HUES48 (cell line): ENCODE measurements around the gene ANO5.
"Not testable (repeated sequence)": the region's sequence is repeated elsewhere in the genome, so short reads cannot be mapped to it uniquely, and the experiment has no call there.

ENCODE experiments used
- H3K27ac ChIP-seq: one replicate; pipeline ENCODE4 v1.7.0; 2013; ENCODE audit warnings: low read depth, low read length, inconsistent platforms
- H3K27me3 ChIP-seq: 2 replicates; pipeline ENCODE4 v1.6.1; 2013; ENCODE audit warnings: mild to moderate bottlenecking, low read length; ENCODE audit not compliant: control insufficient read depth, insufficient read depth
- H3K36me3 ChIP-seq: 2 replicates; pipeline ENCODE4 v1.6.1; 2013; ENCODE audit warnings: low read length; ENCODE audit not compliant: control insufficient read depth, insufficient read depth
- H3K4me1 ChIP-seq: 2 replicates; pipeline ENCODE4 v1.6.1; 2013; ENCODE audit warnings: mild to moderate bottlenecking, low read length; ENCODE audit not compliant: control insufficient read depth, insufficient read depth
- H3K4me3 ChIP-seq: 2 replicates; pipeline ENCODE4 v1.5.1; 2013; ENCODE audit warnings: mild to moderate bottlenecking, low read depth, low read length
- H3K9ac ChIP-seq: 2 replicates; pipeline ENCODE4 v1.6.1; 2013; ENCODE audit warnings: mild to moderate bottlenecking, low read depth, low read length, moderate library complexity
- H3K9me3 ChIP-seq: 2 replicates; pipeline ENCODE4 v1.6.1; 2013; ENCODE audit warnings: low read length; ENCODE audit not compliant: control insufficient read depth, insufficient read depth

ANO5 gene

DNA sequence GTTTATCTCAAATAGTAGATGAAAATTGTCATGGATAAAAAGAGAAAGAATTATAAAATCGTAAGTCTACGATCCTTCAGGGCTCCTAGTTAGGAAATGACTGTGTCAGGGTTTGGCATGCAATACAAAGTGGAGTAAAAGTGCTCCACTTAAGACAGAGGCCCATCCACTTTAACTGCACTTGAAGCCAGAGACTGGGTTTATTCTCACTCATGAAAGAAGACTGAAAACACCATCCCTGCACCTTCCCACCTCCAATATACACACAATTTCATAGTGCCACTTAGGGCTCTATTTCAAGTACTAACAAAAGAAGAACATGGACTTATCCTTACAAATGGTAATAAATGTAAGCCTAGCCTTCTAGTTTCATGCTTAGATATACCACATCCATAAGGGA, 70.7 kb downstream of the ANO5 start:
- Histone ChIP-seq H3K27me3 (no peaks in the 10 kb centered on the region), H3K36me3 (no peaks in the 10 kb centered on the region), H3K4me1 (no peaks in the 10 kb centered on the region), H3K27ac (no peak overlapping the region), H3K9ac (no peak overlapping the region), H3K9me3 (no peaks in the 10 kb centered on the region), H3K4me3 (no peak overlapping the region)

DNA sequence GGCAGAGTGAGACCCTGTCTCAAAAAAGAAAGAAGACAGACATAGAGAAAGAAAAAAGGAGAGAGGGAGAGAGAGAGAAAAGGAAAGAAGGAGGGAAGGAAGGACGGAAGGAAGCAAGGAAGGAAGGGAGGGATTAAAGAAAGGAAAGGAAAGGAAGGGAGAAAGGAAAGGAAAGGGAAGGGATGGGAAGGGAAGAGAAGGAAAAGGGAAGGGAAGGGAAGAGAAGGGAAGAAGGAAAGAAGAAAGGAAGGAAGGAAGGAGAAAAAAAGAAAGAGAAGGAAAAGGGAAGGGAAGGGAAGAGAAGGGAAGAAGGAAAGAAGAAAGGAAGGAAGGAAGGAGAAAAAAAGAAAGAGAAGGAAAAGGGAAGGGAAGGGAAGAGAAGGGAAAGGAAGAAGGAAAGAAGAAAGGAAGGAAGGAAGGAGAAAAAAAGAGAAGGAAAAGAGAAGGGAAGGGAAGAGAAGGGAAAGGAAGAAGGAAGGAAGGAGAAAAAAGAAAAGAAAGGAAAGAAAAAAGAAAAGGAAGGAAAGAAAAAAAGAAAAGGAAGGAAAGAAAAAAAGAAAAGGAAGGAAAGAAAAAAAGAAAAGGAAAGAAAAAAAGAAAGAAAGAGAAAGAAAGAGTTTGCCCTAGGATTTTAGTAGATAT, 76.2 kb downstream of the ANO5 start:
- H3K27ac ChIP-seq, H3K36me3 ChIP-seq, H3K4me3 ChIP-seq, H3K9me3 ChIP-seq, H3K4me1 ChIP-seq, H3K27me3 ChIP-seq, H3K9ac ChIP-seq: not testable (repeated sequence)

DNA sequence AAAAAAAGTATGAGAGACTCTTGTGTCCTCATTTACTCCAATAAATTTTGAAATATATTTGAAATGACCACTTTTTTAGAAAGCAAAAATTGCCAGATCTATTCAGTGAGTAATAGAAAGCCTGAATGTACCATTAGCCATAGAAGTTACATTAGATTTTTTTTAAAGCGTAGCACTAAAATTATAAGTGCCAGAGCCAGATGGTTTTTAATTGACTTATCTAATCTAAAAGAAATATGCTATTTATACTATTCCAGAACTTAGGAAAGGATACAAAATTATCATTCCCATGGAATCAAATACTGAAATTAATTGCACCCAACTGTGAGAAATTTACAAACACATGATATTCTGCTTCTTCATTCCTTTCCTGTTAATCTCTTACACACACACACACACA, 80.9 kb downstream of the ANO5 start:
- Histone ChIP-seq H3K27me3 (no peaks in the 10 kb centered on the region), H3K9me3 (no peaks in the 10 kb centered on the region), H3K4me1 (no peaks in the 10 kb centered on the region), H3K9ac (no peak overlapping the region), H3K27ac (no peak overlapping the region), H3K36me3 (no peaks in the 10 kb centered on the region), H3K4me3 (no peak overlapping the region)

DNA sequence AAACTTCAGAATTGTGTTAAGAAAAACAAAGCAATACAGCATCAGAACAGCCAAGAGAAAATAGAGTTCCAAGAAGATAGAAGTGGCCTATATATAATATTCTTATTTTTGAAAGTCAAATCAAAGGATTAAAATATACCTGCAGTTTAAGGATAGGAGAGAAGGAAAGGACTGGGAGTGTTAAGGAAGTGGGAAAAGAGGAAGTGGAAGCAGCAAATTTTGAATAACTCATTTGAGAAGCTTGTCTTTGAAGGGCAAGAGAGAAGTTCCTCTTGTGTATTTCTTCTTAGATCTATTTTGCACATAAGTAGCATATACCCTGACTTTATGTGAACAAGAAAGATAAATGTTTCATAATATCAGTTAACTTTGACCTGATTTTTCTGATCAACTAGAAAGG, 82.7 kb downstream of the ANO5 start:
- Histone ChIP-seq H3K9ac (no peak overlapping the region), H3K36me3 (no peaks in the 10 kb centered on the region), H3K4me3 (no peak overlapping the region), H3K27me3 (no peaks in the 10 kb centered on the region), H3K9me3 (no peaks in the 10 kb centered on the region), H3K4me1 (no peaks in the 10 kb centered on the region), H3K27ac (no peak overlapping the region)

DNA sequence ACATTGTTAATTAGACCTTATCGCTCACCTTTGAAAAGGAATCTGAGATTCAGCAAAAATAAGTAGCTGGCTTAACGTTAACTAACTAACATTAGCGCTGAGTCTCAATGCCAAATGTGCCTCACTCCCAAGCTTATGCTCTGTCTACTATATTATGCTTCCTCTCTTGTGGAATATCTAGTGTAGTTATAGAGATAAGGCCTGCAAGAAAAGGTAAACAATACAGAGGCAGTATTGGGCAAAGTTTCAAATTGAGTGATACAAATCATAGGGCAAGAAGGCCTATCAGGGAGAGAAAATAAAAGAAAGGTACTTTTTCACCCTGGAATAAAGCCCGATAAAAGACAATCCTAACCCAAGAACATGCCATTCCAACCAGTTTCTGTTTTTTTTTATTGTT, 83.7 kb downstream of the ANO5 start:
- Histone ChIP-seq H3K27me3 (no peaks in the 10 kb centered on the region), H3K36me3 (no peaks in the 10 kb centered on the region), H3K9me3 (no peaks in the 10 kb centered on the region), H3K9ac (no peak overlapping the region), H3K4me1 (no peaks in the 10 kb centered on the region), H3K27ac (no peak overlapping the region), H3K4me3 (no peak overlapping the region)

DNA sequence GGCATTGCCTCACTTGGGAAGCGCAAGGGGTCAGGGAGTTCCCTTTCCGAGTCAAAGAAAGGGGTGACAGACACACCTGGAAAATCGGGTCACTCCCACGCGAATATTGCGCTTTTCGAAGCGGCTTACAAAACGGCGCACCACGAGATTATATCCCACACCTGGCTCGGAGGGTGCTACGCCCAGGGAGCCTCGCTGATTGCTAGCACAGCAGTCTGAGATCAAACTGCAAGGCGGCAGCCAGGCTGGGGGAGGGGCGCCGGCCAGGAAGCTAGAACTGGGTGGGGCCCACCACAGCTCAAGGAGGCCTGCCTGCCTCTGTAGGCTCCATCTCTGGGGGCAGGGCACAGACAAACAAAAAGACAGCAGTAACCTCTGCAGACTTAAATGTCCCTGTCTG, 92.1 kb downstream of the ANO5 start:
- H3K36me3 ChIP-seq, H3K27ac ChIP-seq, H3K9ac ChIP-seq, H3K27me3 ChIP-seq, H3K4me3 ChIP-seq, H3K9me3 ChIP-seq, H3K4me1 ChIP-seq: not testable (repeated sequence)

DNA sequence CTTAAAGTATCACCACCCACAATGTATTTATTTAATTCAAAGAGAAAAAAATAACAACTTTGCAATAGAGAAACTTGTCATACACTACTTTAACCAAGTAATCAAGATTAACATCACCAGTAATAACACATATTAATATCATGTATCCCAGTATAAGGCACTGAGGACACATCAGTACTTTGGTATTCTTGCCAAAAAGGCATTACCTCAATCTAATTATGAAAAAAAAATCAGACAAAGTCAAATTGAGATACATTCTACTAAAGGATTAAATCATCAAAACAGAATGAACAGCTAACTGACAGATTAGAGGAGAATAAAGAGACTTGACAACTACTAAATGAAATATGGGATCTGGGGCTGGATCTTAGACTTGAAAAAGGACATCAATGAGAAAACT, 109.5 kb downstream of the ANO5 start:
- Histone ChIP-seq H3K9ac (no peak overlapping the region), H3K4me1 (no peaks in the 10 kb centered on the region), H3K27ac (no peak overlapping the region), H3K27me3 (no peaks in the 10 kb centered on the region), H3K9me3 (no peaks in the 10 kb centered on the region), H3K36me3 (no peaks in the 10 kb centered on the region), H3K4me3 (no peak overlapping the region)

DNA sequence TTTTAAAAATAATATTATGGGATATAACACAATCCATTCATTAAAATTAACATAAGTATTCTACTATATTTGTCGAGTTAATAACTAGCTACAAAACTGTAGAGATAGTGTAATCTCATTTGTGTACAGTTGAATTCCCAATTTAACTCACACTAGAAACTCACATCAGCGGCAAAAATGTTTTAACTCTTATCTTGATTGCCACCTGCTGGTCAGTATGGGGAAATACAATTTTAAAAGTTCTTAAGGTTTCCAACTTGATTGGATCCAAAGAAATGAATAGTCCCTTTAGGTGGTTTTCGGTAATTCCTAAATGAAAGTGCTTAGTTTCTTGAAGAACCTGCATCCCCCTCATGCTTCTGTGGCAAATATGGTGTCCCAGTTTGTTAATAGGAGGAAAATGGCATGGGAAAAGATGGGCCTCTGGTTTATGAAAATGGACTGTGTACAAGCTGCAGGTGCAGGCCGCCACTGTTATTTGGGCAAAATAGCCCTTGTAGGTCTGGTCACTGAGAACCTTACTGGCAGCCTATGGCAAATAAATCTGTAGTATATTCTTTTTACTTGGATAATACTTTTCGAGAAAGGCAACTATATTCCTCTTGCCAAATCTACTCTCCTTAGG, 111.6 kb downstream of the ANO5 start:
- Histone ChIP-seq H3K9ac (no peak overlapping the region), H3K4me1 (no peaks in the 10 kb centered on the region), H3K4me3 (no peak overlapping the region), H3K9me3 (no peaks in the 10 kb centered on the region), H3K27ac (no peak overlapping the region), H3K36me3 (no peaks in the 10 kb centered on the region), H3K27me3 (no peaks in the 10 kb centered on the region)

DNA sequence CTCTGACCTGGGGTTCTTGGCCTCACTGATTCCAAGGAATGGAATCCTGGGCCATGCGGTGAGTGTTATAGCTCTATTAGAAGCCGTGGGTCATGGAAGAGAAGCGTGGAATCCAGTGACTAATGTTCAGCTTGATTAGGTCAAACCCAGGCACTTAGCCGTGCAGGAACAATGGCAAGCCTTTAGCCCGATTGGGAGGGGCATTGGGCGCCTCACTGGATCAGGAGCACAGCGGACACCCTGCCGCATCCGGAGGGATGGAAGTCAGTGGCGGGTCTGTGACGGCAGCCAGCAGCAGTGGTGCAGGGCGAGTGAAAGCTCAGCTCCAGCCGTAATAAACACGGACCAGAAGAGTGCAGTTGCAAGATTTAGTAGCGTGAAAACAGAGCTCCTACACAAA, 124.8 kb downstream of the ANO5 start:
- Histone ChIP-seq H3K27me3 (no peaks in the 10 kb centered on the region), H3K36me3 (no peaks in the 10 kb centered on the region), H3K9me3 (no peaks in the 10 kb centered on the region), H3K9ac (no peak overlapping the region), H3K4me1 (no peaks in the 10 kb centered on the region), H3K4me3 (no peak overlapping the region), H3K27ac (no peak overlapping the region)

DNA sequence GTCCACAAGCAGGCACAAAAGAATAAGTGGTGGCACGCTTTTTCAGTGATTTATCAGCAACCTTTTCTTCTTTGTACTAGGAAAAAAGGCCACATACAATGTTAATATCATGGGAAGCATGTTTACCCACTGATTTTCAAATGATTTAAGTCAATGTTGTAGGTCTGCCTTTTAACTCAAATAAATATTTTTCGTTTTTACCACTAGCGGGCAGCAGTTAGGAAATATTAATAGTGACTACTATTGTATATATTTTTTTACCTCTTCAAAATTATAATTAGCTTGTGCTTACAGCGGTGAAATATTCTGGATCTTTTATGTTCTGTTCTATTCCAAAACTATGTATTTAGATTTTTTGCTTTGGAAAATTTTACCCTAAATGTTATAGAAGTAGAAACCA, 138.9 kb downstream of the ANO5 start:
- Histone ChIP-seq H3K4me1 (peaks cover 19% of the 10 kb centered on the region), H3K9me3 (no peaks in the 10 kb centered on the region), H3K4me3 (no peak overlapping the region), H3K27me3 (0 out of 2 replicates have a peak, but pooled peaks cover 3% of the 10 kb centered on the region), H3K36me3 (no peaks in the 10 kb centered on the region), H3K27ac (no peak overlapping the region), H3K9ac (no peak overlapping the region)
